NCI-H226 (cell line): ENCODE measurements around the gene SPANXN2.
"Not testable (repeated sequence)": the region's sequence is repeated elsewhere in the genome, so short reads cannot be mapped to it uniquely, and the experiment has no call there.

Experiments
- DNase-seq: peaks from one replicate; pipeline ENCODE4 v3.0.0-alpha.2; 2015

Gene SPANXN2

DNA sequence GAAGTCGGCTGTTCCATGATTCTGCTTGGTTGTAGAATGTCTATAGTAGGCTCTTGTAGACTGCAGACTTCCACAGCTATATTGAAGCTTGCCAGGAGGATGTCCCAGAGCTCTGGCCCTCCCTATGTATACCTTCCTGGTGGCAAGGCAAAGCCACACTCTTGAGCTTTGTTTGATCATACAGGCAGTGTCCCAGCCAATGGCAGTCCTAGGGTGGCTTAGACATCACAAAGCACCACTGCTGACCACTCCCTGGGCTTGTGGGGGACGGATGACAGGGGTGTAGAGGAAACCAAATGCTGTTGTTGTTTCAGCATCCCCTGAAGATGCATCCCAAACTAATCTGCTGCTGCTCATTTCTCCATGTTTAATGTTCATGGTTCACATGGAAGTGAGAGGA is at the start of gene SPANXN2:
TSS of gene SPANXN2 (minus strand) at position 101 of the 400 bp plus-strand sequence. CDS start at position 17, 84 bp downstream.
- not testable (repeated sequence) for DNase-seq

DNA sequence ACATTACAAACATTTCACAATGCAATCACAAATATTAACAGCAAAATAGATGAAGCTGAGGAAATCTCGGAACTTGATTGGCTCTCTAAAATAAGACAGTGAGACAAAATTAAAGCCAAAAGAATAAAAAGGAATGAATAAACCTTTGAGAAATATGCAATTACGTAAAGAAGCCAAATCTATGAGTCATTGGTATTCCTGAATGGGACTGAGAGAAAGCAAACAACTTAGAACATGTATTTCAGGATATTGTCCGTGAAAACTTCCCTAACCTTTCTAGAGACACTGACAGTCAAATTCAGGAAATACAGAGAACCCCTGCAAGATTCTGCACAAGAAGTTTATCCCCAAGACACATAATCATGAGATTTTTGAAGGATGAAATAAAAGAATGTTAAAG is 48.4 kb upstream of the SPANXN2 start:
- no peak for DNase-seq

DNA sequence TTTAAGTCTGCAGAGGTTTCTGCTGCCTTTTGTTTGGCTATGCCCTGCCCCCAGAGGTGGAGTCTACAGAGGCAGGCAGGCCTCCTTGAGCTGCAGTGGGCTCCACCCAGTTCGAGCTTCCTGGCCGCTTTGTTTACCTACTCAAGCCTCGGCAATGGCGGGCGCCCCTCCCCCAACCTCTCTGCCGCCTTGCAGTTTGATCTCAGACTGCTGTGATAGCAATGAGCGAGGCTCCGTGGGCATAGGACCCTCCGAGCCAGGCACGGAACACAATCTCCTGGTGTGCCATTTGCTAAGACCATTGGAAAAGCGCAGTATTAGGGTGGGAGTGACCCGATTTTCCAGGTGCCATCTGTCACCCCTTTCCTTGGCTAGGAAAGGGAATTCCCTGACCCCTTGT is 47.2 kb upstream of the SPANXN2 start:
- DNase-seq, result not testable (repeated sequence)

GRCh38 chrX:143757887-143758286 is 37.3 kb upstream of the SPANXN2 start:
- no peak for DNase-seq

- no peak for DNase-seq
Observed at GRCh38 chrX:143757375-143757774, 36.8 kb upstream of the SPANXN2 start.

- DNase-seq, result no peak
Observed at GRCh38 chrX:143754183-143754582, 33.6 kb upstream of the SPANXN2 start.

DNA sequence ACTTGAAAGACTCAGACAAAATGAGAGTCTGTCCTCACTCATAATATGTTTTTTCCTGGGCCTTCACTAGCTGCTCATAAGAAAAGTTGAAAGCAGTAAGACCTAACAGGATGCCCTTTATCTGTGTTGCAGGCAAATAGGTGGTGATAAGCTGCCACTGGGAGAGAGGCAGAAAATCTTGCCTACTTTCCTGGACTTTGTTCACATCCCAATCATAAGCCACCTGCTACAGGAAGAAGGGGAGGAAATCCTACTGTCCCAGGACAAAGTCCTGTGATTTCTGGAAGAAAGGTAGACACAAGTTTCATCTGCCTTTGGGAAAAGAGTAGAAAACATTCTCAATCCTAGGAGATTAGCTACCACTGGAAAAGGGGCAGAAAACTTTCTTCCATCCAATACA is 13.3 kb upstream of the SPANXN2 start:
- DNase-seq, result no peak

DNA sequence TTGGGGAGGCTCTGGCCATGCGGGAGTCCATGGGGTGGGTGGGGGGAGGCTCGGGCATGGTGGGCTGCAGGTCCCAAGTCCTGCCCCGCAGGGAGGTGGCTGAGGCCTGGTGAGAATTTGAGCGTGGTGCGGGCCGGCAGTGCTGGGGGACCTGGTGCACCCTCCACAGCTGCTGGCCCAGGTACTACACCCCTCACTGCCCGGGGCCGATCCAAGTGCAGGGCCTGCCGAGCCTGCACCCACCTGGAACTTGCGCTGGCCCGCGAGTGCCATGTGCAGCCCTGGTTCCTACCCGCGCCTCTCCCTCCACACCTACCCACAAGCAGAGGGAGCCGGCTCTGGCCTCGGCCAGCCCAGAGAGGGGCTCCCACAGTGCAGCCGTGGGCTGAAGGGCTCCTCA is 5.7 kb upstream of the SPANXN2 start:
- DNase-seq, result no peak

- DNase-seq, result no peak
Observed at GRCh38 chrX:143701460-143701859, 19.1 kb downstream of the SPANXN2 start.

- DNase-seq, result no peak
Observed at GRCh38 chrX:143694885-143695284, 25.7 kb downstream of the SPANXN2 start.

DNA sequence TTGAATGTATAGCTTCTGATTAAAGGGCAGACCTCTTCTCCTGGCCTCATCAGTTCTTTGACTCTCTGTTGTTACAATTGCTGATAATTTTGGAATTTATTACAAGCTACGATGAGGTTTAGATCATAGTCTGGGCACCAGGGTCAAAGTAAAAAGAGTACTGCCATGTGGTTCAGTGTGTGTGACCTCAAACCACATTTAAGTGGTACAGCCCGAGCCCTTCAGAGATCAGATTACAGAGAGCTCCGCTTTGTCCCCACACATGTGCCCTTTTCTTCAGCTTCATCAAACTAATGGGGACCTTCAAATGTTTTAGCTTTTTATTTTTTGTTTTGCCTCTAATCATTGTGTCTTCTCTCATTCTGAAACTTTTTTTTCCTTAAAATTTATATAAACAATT is 37.1 kb downstream of the SPANXN2 start:
- no peak for DNase-seq

DNA sequence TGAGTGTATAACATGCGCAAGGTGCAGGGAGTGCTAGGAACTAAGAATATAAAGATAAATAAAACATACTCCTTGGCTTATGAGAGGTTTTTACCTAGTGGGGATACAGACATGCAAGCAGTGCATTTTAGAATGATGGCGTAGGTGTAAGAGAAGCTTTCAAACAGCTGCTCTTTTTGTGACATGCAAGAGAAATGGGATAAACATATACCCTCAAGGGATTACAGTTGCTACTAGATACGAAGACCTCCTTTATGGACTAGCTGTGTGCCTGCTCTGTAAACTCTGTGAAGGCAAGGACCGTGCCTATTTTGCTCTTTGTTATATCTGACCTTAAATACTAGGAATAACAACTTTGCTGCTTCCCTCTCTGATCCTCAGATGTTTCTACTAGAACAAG is 45.6 kb downstream of the SPANXN2 start:
- no peak for DNase-seq

GRCh38 chrX:143669395-143669794 is 51.2 kb downstream of the SPANXN2 start:
- DNase-seq, result no peak

- no peak for DNase-seq
Observed at GRCh38 chrX:143664302-143664701, 56.2 kb downstream of the SPANXN2 start.

- DNase-seq, result no peak
Observed at GRCh38 chrX:143663755-143664154, 56.8 kb downstream of the SPANXN2 start.
